Skeletal muscle satellite cell (primary cell): ENCODE results near the gene AMMECR1.
A peak's percentile ranks its signal among the peaks of the same experiment; 100 is the strongest.

Experiments used
- H3K27me3 ChIP-seq: 2 replicates; pipeline ENCODE4 v1.7.0; 2013; ENCODE audit warnings: low read length; ENCODE audit not compliant: control insufficient read depth, insufficient read depth
- H3K36me3 ChIP-seq: 2 replicates; pipeline ENCODE4 v1.7.0; 2013; ENCODE audit warnings: mild to moderate bottlenecking, control low read depth, low read length; ENCODE audit not compliant: insufficient read depth
- H3K4me1 ChIP-seq: 2 replicates; pipeline ENCODE4 v1.7.0; 2013; ENCODE audit warnings: low read length; ENCODE audit not compliant: control insufficient read depth, insufficient read depth
- H3K4me2 ChIP-seq: 2 replicates; pipeline ENCODE4 v1.7.0; 2013; ENCODE audit warnings: mild to moderate bottlenecking, low read length
- H3K4me3 ChIP-seq: 2 replicates; pipeline ENCODE4 v1.7.0; 2013; ENCODE audit warnings: low read length
- H3K9ac ChIP-seq: 2 replicates; pipeline ENCODE4 v1.7.0; 2013; ENCODE audit warnings: mild to moderate bottlenecking, low read depth, low read length, moderate library complexity
- H3K9me3 ChIP-seq: replicated peaks from 2 replicates; pipeline ENCODE4 v1.7.0; 2013; ENCODE audit warnings: mild to moderate bottlenecking, control low read depth, low read length

Gene AMMECR1

DNA sequence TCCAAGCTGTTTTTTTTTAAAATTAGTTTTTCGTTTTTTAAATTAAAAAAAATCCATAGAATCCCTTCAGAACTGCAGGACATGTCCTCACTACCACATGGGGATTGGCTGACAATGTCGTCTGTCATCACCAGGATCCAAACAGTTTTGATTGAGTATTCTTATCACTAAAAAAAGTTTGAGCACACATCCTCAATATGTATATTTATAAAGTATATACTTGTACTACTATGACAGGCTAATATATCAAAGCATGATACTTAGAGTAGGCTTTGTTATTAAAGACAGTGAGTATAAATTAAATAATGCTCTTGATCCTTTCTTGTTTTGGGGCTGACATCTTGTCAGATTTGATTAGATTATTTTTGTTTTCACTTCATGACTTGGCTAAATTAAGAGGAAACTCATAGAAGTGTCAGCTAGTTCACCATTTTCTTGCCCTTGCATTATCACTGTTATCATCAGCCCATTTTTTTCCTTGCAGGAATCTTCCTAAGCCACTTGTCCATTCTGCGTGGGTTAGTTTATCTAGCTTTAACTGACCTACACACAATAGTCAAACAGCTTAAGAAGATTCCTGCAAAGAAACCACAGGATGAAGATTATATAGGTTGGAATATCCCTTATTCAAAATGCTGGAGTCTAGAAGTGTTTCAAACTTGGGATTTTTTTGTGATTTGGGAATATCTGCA, 92.8 kb downstream of the AMMECR1 start:
- no peaks in the 10 kb centered on the region for H3K27me3 ChIP-seq

DNA sequence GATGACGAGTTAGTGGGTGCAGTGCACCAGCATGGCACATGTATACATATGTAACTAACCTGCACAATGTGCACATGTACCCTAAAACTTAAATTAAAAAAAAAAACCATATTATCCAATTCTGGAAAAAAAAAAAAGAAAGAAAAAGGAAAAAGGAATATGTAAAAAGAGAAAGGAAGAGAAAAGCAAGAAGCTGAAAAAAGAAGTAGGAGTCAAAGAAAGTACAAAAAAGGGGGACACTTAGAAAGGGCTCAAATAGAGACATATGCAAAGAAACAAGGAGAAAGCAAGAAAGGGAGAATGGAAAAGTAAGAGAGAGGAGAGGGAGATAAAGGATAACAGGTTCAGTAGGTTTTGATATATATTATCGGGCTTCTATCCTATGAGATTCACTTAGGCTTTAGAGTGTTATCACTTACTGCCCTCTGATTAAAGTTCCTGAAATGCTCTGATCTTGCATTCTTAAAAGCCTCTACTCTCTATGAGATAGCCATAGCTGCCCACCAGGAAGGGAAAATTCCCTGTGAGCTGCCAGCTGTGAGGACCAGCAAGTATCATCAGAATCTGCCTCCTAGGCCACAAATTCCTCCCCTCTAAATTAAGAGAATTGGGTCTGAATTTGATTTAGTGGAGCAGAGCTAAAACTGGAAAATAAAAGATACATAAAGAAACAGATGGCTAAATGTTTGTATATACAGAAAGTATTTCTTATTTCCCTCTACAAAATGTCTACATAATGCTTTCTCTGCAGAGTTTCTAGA, 95.2 kb downstream of the AMMECR1 start:
- Histone ChIP-seq H3K4me1 (peaks cover 14% of the 10 kb centered on the region), H3K4me3 (no peak overlapping the region), H3K9ac (no peak overlapping the region), H3K9me3 (no peaks in the 10 kb centered on the region), H3K27me3 (no peaks in the 10 kb centered on the region), H3K4me2 (no peak overlapping the region), H3K36me3 (no peaks in the 10 kb centered on the region)

More for the DNA sequence above, 92.8 kb downstream of the AMMECR1 start:
- Histone ChIP-seq H3K9me3 (no peaks in the 10 kb centered on the region), H3K4me1 (peaks cover 3% of the 10 kb centered on the region), H3K9ac (no peak overlapping the region), H3K36me3 (no peaks in the 10 kb centered on the region), H3K4me2 (no peak overlapping the region), H3K4me3 (no peak overlapping the region)

DNA sequence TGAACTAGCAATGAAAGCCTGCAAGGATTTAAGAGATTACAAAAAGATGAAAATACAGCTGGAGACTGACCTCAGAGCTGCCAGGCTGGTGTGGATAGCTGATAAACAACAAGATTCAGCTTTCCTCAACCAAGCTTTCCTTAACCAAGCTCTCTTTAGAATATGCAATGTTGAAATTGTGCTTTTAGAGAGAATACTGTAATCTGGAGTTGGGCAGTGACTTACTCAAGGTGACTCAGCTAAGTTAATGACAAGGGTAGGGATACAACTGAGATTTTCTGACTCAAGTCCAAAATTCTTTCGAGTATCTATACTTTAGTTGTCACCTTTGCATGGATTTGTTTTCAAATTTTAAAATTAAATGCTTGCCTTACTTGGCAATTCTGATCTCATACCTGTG, 98.0 kb downstream of the AMMECR1 start:
- Histone ChIP-seq H3K4me1 (peaks cover 22% of the 10 kb centered on the region), H3K4me2 (no peak overlapping the region), H3K36me3 (no peaks in the 10 kb centered on the region), H3K27me3 (no peaks in the 10 kb centered on the region), H3K4me3 (no peak overlapping the region), H3K9ac (no peak overlapping the region), H3K9me3 (no peaks in the 10 kb centered on the region)

DNA sequence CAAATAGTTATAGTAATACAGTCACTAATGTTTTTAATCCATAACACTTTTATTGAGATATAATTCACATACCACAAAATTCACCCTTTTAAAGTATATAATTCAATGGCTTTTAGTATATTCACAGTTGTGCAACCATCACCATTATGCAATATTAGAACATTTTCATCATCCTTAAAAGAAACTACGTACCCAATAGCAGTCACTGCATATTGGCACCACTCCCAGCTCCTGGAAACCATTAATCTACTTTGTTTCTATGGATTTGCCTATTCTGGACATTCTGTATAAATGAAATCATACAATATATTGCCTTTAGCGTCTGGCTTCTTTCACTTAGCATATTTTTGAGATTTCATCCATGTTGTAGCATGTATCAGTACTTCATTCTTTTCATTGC, 99.3 kb downstream of the AMMECR1 start:
- no peak overlapping the region for H3K4me2 ChIP-seq
- no peaks in the 10 kb centered on the region for H3K36me3 ChIP-seq
- H3K9ac ChIP-seq: no peak overlapping the region
- H3K9me3 ChIP-seq: no peaks in the 10 kb centered on the region
- no peak overlapping the region for H3K4me3 ChIP-seq
- peaks cover 22% of the 10 kb centered on the region for H3K4me1 ChIP-seq
- no peaks in the 10 kb centered on the region for H3K27me3 ChIP-seq

DNA sequence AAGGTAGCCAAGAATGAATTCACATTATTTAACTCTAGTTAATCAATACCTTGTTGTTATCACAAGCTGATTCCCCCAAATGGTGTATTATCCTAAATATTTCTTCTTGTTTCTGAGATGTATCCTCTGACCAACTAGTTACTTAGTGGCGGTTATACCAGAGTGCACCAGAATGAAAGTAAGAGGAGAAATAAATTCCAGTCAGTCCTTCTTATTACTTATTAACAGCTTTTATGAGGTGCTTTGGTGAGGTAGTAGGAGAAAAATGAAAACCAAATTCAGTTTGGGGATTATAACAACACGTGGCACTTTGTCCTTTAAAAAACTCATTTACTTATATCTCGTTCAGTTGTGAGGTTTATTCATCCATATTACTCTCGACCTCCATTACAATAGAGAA, 101.9 kb downstream of the AMMECR1 start:
- Histone ChIP-seq H3K4me3 (no peak overlapping the region), H3K36me3 (no peaks in the 10 kb centered on the region), H3K27me3 (no peaks in the 10 kb centered on the region), H3K4me1 (peaks cover 22% of the 10 kb centered on the region), H3K9me3 (no peaks in the 10 kb centered on the region), H3K9ac (no peak overlapping the region), H3K4me2 (no peak overlapping the region)

DNA sequence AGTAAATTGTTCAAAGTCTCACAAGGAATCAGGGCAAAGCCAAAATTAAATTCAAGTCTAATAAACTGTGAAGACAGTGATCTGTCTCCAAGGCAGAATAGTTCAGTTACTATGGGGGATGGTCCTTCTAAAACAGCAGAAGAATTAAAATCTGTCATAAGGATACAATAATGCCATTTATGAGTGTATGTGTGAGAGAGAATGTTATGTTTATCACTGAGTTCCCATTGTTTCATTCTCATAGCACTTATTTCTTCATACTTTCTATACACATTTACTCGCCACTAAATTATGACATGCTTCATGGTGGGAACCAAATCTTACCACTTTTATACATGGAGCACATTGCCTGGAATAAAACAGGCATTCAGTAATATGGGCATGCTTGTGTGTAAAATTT, 102.5 kb downstream of the AMMECR1 start:
- Histone ChIP-seq H3K4me3 (no peak overlapping the region), H3K9me3 (no peaks in the 10 kb centered on the region), H3K4me2 (no peak overlapping the region), H3K4me1 (peaks cover 27% of the 10 kb centered on the region), H3K27me3 (no peaks in the 10 kb centered on the region), H3K9ac (no peak overlapping the region), H3K36me3 (no peaks in the 10 kb centered on the region)

DNA sequence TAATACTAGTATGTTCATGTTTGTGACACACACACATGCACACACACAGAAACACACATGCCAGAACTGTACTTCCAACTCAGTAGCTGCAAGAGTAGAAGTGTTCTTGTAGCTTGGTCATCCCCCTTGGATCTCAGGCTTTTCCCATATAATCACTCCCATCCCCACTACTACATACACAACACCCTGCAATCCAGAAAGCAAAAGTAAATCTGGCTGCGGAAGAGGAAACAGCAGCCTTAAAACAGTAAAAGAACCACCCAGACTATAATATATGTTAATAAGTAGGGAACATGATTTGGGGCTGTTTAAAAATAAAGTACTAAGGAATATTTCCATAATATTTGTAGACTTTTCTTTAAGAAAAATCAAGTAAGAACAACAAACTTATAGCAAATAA, 103.2 kb downstream of the AMMECR1 start:
- no peaks in the 10 kb centered on the region for H3K9me3 ChIP-seq
- H3K9ac ChIP-seq: no peak overlapping the region
- H3K4me2 ChIP-seq: no peak overlapping the region
- H3K27me3 ChIP-seq: no peaks in the 10 kb centered on the region
- no peaks in the 10 kb centered on the region for H3K36me3 ChIP-seq
- H3K4me1 ChIP-seq: peaks cover 25% of the 10 kb centered on the region
- no peak overlapping the region for H3K4me3 ChIP-seq

DNA sequence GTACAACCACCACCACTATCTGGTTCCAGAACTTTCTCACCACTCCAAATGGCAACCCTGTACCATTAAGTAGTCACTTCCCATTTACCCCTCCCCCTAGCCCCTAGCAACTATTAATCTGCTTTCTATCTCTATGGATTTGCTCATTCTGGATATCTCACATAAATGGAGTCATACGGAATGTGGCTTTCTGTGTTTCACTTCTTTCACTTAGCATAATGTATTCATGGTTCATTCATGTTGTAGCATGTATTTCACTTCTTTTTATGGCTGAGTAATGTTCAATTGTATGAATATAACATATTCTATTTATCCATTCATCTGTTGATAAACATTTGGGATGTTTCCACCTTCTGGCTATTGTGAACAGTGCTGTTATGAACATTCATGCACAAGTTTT, 104.7 kb downstream of the AMMECR1 start:
- no peak overlapping the region for H3K9ac ChIP-seq
- no peaks in the 10 kb centered on the region for H3K27me3 ChIP-seq
- H3K4me2 ChIP-seq: no peak overlapping the region
- peaks cover 21% of the 10 kb centered on the region for H3K4me1 ChIP-seq
- no peaks in the 10 kb centered on the region for H3K36me3 ChIP-seq
- H3K9me3 ChIP-seq: no peaks in the 10 kb centered on the region
- H3K4me3 ChIP-seq: no peak overlapping the region

DNA sequence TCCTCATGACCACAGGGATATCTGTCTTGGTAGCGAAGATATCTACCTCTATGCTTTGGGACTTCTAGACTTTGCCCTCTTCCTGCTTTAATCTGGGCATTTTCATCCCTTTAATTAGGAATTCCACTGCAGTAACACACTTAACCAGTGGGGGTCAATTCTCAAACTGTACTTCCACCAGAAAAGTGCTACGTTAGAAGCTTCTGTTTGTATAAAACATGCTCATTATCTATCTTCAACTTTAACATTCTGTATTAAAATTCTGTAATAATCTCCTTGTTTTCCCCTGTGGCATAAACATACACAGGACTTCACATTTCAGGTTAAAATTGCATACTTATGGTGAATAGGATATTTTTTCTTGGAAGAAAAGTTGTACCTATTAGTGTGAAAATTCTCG, 105.6 kb downstream of the AMMECR1 start:
- H3K36me3 ChIP-seq: no peaks in the 10 kb centered on the region
- H3K27me3 ChIP-seq: no peaks in the 10 kb centered on the region
- peaks cover 17% of the 10 kb centered on the region for H3K4me1 ChIP-seq
- no peak overlapping the region for H3K4me2 ChIP-seq
- H3K9me3 ChIP-seq: no peaks in the 10 kb centered on the region
- H3K9ac ChIP-seq: no peak overlapping the region
- H3K4me3 ChIP-seq: no peak overlapping the region

DNA sequence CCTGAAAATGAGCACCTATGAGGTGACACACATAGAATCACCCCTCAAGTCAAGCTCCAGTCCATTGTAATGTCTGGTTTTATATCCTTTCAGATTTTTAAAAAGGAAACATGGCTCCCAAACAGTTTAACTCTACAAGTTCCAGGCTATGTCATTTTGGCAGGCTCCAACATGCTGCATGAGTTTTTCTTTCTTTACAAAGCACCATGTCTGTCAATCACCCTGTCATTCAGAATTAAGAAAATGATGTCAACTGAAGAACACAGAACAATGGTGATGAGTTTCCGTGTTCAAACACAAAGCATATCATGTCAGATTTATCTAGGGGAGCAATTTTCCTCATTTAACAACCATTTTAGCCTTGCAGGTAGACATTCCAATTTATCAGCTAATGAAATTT, 106.5 kb downstream of the AMMECR1 start:
- no peak overlapping the region for H3K4me3 ChIP-seq
- H3K4me2 ChIP-seq: no peak overlapping the region
- no peak overlapping the region for H3K9ac ChIP-seq
- H3K36me3 ChIP-seq: no peaks in the 10 kb centered on the region
- H3K9me3 ChIP-seq: no peaks in the 10 kb centered on the region
- H3K27me3 ChIP-seq: no peaks in the 10 kb centered on the region
- peaks cover 9% of the 10 kb centered on the region for H3K4me1 ChIP-seq

DNA sequence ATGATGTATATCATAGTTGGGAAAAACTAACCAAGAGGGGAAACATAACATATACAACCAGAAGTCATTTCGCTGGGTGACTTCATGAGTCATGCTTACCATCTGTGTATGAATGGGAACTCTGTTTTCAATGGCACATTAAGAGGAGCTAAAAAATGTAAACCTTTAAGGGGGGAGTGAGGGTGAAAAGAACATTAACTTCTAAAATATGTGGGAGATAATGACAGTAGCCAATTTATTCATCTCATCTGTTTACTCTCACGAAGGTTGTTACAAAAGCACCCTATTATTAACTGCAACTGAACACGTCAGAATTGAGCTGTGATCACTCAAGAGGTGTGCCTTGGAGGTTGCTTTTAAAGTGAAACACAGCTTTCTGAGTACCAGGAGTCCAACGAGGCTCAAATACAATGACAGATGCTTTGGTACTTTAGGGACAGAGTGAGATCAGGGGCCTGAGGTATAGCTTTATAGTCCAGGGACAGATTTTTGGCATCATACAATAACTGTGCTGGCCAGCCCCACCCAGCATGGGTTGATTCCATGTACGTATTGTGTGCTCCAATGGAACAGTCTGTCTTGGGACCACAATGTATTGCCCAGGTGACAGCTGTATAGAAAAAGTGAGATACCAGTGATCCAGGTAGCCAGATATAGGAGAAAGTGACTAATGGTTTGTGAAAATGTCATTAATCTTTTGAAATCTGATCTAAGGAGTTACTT, 107.3 kb downstream of the AMMECR1 start:
- Histone ChIP-seq H3K4me2 (peak overlapping the region; percentile 59), H3K9me3 (no peaks in the 10 kb centered on the region), H3K36me3 (no peaks in the 10 kb centered on the region), H3K27me3 (no peaks in the 10 kb centered on the region), H3K4me1 (peaks cover 10% of the 10 kb centered on the region), H3K4me3 (peak overlapping the region; percentile 31), H3K9ac (no peak overlapping the region)
